ENCODE measurements around the gene ZIC5.
"Not testable (repeated sequence)": the region's sequence is repeated elsewhere in the genome, so short reads cannot be mapped to it uniquely, and the experiment has no call there.

The ZIC5 gene

GRCh38 chr13:99959540-99960230 lies 11.9 kb downstream of the ZIC5 start:
- no peak for DNase-seq

- DNase-seq = no peak
Measured at GRCh38 chr13:99959127-99959539, 12.4 kb downstream of the ZIC5 start.

DNA sequence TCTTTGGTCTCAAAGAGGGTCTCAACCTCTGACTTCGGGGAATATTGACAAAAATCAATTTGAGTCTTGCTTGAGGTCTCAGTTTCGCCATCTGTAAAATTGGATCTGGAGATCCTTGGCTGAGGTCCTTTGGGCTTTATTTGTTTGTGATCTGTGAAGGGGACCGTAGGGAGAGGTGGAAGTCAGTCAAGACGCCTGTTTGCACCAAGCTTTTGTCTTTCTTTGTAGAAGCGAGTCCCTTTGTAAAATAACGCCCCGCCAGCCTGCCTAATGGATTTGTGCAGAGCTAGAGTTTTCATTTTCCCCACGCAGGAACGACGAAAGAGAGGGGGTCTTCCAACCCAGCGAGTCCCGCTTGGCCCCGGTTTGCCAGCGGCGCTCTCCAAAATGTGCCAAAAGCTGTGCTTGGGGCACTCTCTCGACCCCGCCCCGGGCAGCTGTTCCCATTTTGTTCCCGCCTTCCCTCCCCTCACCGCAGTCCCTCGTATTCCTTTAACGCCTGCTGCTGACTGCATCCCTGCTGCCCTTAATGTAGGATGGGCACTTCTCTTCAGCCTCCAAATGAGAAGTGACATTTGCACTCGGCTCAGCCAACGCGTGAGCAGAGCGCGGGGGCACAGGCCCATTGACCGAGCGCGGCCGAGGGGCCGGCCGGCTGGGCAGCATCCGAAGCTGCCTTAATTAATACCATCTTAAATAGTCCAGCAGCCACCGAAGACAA lies 13.0 kb downstream of the ZIC5 start:
- no peak for DNase-seq

GRCh38 chr13:99956473-99957349 lies 14.9 kb downstream of the ZIC5 start:
- DNase-seq = no peak

- no peak for DNase-seq
Measured at GRCh38 chr13:99955747-99956472, 15.7 kb downstream of the ZIC5 start.

DNA sequence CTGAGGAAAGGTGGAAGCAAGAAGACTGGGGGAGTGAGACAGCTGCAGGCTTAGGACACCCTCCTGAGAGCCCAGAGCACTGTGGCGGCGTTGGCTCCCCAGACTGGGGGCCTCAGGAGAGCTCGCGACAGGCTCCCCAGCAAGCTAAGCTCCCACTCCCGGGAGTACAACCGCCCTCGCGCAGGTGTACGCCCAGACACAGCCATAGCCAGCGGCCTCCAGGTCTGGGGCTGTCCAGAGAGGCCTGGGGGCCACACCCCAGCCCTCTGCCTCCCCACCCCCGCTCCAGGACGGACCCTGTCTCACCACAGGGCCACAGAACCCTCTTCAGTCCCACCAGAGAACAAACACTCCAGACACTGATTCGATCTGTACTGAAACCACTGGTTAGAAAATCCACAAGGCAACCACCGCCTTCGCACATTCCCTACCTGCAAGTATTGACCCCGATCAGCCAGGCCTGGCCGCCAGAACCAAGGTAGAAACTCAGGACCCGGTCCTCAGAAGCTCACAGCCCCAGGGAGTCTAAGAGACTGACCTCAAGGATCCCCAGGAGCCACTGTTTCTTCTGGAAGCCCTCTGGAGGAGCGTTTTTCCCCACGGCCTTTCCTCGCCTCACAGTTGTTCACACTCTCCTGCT lies 16.3 kb downstream of the ZIC5 start:
- no peak for DNase-seq

DNA sequence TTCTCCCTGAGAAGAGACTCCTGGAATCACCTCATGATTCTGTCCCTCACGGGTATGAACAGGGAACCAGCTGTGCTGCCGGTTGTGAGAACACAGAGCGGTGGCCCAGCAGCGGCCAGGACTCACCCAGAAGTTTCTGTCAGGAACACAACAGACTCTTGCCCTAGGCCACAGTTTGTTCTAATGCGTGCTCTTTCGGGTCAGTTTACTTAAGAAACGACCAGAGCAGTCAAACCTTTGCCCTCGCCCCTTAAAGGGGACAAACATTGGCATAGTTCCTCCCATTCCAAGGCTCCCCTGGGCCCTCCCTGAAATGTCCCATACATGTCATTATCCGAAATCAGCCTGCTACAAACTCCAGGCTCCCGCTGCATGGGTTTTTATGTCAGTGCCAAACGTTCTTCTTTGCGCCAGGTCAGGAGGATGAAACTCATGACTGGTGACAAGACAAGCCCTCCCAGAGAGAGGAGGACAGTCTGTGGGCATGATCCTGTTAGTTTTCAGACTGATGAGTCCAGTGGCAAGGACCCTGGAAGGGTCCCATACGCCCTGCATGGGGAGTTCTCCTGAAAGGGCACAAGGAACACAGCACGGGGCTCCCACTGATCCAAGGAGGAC lies 18.3 kb downstream of the ZIC5 start:
- DNase-seq = no peak

DNA sequence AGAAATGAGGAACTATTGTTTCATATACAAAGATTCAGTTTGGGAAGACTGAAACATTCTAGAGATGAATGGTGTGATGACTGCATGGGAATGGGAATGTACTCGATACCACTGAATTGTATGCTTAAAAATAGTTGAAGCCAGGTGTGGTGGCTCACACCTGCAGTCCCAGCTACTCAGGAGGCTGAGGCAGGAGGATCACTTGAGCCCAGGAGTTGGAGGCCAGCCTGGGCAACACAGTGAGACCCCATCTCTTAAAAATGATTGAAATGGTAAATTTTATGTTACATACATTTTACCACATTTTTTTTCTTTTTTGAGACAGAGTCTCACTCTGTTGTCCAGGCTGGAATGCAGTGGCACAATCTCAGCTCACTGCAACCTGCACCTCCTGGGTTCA lies 19.9 kb downstream of the ZIC5 start:
- not testable (repeated sequence) for DNase-seq

GRCh38 chr13:99949679-99950413 lies 21.7 kb downstream of the ZIC5 start:
- DNase-seq = no peak

GRCh38 chr13:99948907-99949678 lies 22.5 kb downstream of the ZIC5 start:
- no peak for DNase-seq

- no peak for DNase-seq
Measured at GRCh38 chr13:99948411-99948810, 23.2 kb downstream of the ZIC5 start.

DNA sequence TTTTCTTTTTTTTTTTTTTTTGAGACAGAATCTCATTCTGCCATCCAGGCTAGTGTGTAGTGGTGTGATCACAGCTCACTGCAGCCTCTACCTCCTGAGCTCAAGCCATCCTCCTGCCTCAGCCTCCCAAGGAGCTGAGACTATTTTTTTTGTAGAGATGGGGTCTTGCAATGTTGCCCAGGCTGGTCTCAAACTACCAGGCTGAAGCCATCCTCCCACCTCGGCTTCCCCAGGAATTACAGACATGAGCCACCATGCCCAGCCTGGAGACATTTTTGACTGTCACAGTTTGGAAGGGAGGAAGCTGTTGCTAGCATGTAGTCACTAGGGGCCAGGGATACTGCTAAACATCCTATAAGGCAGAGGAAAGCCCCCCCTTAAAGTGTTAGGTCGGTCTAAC lies 23.9 kb downstream of the ZIC5 start:
- no peak for DNase-seq

DNA sequence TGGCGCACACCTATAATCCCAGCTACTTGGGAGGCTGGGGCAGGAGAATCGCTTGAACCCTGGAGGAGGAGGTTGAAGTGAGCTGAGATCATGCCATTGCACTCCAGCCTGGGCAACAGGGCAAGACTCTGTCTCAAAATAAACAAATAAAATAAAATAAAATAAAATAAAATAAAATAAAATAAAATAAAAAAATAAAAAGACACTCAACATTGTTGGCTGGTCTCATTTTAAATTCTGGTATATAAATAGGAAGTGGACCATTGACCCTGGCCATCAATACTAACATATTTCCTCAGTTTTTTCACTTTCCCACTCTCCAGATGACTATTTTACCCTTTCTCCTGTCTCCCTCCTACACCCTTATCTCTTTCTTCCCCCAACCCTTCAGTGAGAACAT lies 26.1 kb downstream of the ZIC5 start:
- not testable (repeated sequence) for DNase-seq

DNA sequence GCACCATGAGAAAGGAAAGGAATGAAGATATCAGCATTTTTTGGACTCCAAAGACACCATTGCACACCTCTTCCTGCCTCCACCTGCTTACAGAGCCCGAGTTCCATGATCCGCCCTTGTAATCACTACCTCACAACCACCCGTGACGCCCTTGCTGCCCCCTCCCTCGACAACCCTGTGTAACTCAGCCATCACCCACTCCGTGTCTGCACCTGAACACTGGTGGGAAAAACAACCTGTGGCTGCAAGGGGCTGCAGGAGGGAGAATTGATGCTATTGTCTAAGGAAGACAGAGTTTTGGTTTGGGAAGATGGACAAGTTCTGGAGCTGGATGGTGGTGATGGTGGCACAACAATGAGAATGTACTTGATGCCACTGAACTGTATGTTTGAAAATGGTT lies 27.0 kb downstream of the ZIC5 start:
- DNase-seq = no peak

GRCh38 chr13:99944102-99944501 lies 27.5 kb downstream of the ZIC5 start:
- DNase-seq = no peak

GRCh38 chr13:99941911-99942310 lies 29.7 kb downstream of the ZIC5 start:
- DNase-seq = no peak

GRCh38 chr13:99941086-99941485 lies 30.5 kb downstream of the ZIC5 start:
- no peak for DNase-seq

GRCh38 chr13:99938635-99939034 lies 32.9 kb downstream of the ZIC5 start:
- no peak for DNase-seq

DNA sequence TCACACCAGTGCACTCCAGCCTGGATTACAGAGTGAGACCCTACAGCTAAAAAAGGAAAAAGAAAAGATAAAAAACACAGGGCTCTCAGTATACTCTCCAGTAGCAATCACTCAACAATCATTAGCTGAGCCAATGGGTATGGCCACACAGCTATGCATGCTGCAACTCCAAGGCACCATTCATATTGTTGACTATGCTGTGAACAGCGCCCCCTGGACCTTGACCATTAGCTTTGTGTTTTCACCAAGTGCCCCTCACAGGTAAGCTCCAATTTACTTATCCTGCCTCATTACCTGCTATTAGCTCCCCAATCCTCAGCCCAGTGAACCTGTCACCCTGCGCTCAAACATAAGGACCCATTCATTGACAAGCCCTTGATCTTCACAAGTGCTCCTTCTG lies 35.8 kb downstream of the ZIC5 start:
- no peak for DNase-seq

- no peak for DNase-seq
Measured at GRCh38 chr13:99932912-99933311, 38.7 kb downstream of the ZIC5 start.
